HEK293 (cell line): Measurements from ENCODE around the gene TTC1.

ENCODE experiments used
- CTCF ChIA-PET: fragments of 350-600 bp; formaldehyde crosslinking; extraction: SDS; loops from one replicate; lab custom pipeline; 2021; ENCODE audit warnings: antibody characterized with exemption; lab: Yijun Ruan, JAX
- POLR2A ChIA-PET: fragments of 300-600 bp; formaldehyde crosslinking; extraction: SDS; loops from one replicate; lab custom pipeline; 2020; ENCODE audit warnings: antibody characterized with exemption, inconsistent platforms; lab: Yijun Ruan, JAX
- H3K27ac ChIP-seq: fragments of 200-500 bp; sonication (Bioruptor generic); 2 replicates; pipeline ENCODE4 v1.5.1; 2014; ENCODE audit warnings: low read depth, low read length, control low read depth, inconsistent platforms; ENCODE audit errors: extremely low read depth
- H3K36me3 ChIP-seq, 2 experiments: fragments of 200-500 bp in 1 of 2; sonication (Bioruptor generic) in 1 of 2; 1 replicate in 1 of 2; 2 replicates in 1 of 2; pipeline ENCODE4 v1.5.1; 2014 to 2017; ENCODE audit warnings: inconsistent platforms in 2 of 2, low read length in 2 of 2; ENCODE audit not compliant: control insufficient read depth in 2 of 2, insufficient read depth in 1 of 2
- H3K4me1 ChIP-seq: fragments of 200-500 bp; sonication (Bioruptor generic); 2 replicates; pipeline ENCODE4 v1.5.1; 2014; ENCODE audit warnings: mild to moderate bottlenecking, low read length, inconsistent platforms; ENCODE audit not compliant: control insufficient read depth, insufficient read depth
- H3K4me3 ChIP-seq: 2 replicates; pipeline ENCODE4 v1.5.1; 2011; ENCODE audit warnings: low read depth, mild to moderate bottlenecking, control low read depth, low read length, moderate library complexity
- H3K9me3 ChIP-seq: fragments of 200-500 bp; sonication (Bioruptor generic); 2 replicates; pipeline ENCODE4 v1.5.1; 2014; ENCODE audit warnings: low read depth, low read length, inconsistent platforms; ENCODE audit not compliant: control insufficient read depth, insufficient read depth
- GLIS2 ChIP-seq: fragments of 450-650 bp; formaldehyde crosslinking; IDR thresholded peaks from 2 replicates; pipeline ENCODE4 v1.5.1; 2016; ENCODE audit warnings: missing biosample characterization, missing genetic modification characterization
- HOXC10 ChIP-seq: sonication (generic); formaldehyde crosslinking; IDR thresholded peaks from 2 replicates; pipeline ENCODE4 v1.8.1; 2023; ENCODE audit warnings: mild to moderate bottlenecking, missing genetic modification reagents
- KLF9 ChIP-seq: fragments of 450-650 bp; formaldehyde crosslinking; IDR thresholded peaks from 2 replicates; pipeline ENCODE4 v1.5.1; 2016; ENCODE audit warnings: missing biosample characterization, missing genetic modification characterization, low read depth
- PRDM1 ChIP-seq: fragments of 450-650 bp; formaldehyde crosslinking; IDR thresholded peaks from 2 replicates; pipeline ENCODE4; 2016; ENCODE audit warnings: missing biosample characterization, missing genetic modification characterization
- SCRT1 ChIP-seq: fragments of 450-650 bp; formaldehyde crosslinking; IDR thresholded peaks from 2 replicates; pipeline ENCODE4 v1.5.1; 2016; ENCODE audit warnings: missing biosample characterization, missing genetic modification characterization, borderline replicate concordance
- SCRT2 ChIP-seq: fragments of 450-650 bp; formaldehyde crosslinking; IDR thresholded peaks from 2 replicates; pipeline ENCODE4 v1.5.1; 2016; ENCODE audit warnings: missing biosample characterization, missing genetic modification characterization
- ZBTB17 ChIP-seq: fragments of 450-650 bp; formaldehyde crosslinking; IDR thresholded peaks from 2 replicates; pipeline ENCODE4 v1.5.1; 2016; ENCODE audit warnings: missing biosample characterization, missing genetic modification characterization
- ZBTB44 ChIP-seq: fragments of 450-650 bp; IDR thresholded peaks from 2 replicates; pipeline ENCODE4 v1.5.1; 2018; ENCODE audit warnings: missing biosample characterization, mild to moderate bottlenecking, missing genetic modification characterization
- ZFP41 ChIP-seq: fragments of 450-650 bp; formaldehyde crosslinking; IDR thresholded peaks from 2 replicates; pipeline ENCODE4 v1.5.1; 2016; ENCODE audit warnings: missing biosample characterization, missing genetic modification characterization, borderline replicate concordance
- ZFP69B ChIP-seq: fragments of 450-650 bp; formaldehyde crosslinking; IDR thresholded peaks from 2 replicates; pipeline ENCODE4 v1.5.1; 2016; ENCODE audit warnings: missing biosample characterization, missing genetic modification characterization
- ZIC2 ChIP-seq: fragments of 450-650 bp; formaldehyde crosslinking; IDR thresholded peaks from 2 replicates; pipeline ENCODE4 v1.5.1; 2016; ENCODE audit warnings: missing biosample characterization, missing genetic modification characterization
- ZNF114 ChIP-seq: fragments of 450-650 bp; formaldehyde crosslinking; IDR thresholded peaks from 2 replicates; pipeline ENCODE4 v1.5.0; 2017; ENCODE audit warnings: missing biosample characterization, missing genetic modification characterization
- ZNF121 ChIP-seq: fragments of 450-650 bp; formaldehyde crosslinking; IDR thresholded peaks from 2 replicates; pipeline ENCODE4 v1.5.1; 2016; ENCODE audit warnings: missing biosample characterization, missing genetic modification characterization
- ZNF133 ChIP-seq: fragments of 450-650 bp; formaldehyde crosslinking; IDR thresholded peaks from 2 replicates; pipeline ENCODE4 v1.5.1; 2016; ENCODE audit warnings: missing biosample characterization, missing genetic modification characterization
- ZNF423 ChIP-seq: fragments of 450-650 bp; formaldehyde crosslinking; IDR thresholded peaks from 2 replicates; pipeline ENCODE4 v1.5.1; 2016; ENCODE audit warnings: missing biosample characterization, missing genetic modification characterization
- ZNF449 ChIP-seq: fragments of 450-650 bp; formaldehyde crosslinking; IDR thresholded peaks from 2 replicates; pipeline ENCODE4 v1.5.1; 2017; ENCODE audit warnings: missing biosample characterization, mild to moderate bottlenecking, missing genetic modification characterization, moderate library complexity
- ZNF777 ChIP-seq: fragments of 450-650 bp; formaldehyde crosslinking; IDR thresholded peaks from 2 replicates; pipeline ENCODE4 v1.5.1; 2017; ENCODE audit warnings: missing biosample characterization, missing genetic modification characterization, borderline replicate concordance
- ZNF830 ChIP-seq: fragments of 450-650 bp; IDR thresholded peaks from 2 replicates; pipeline ENCODE4 v1.5.0; 2018; ENCODE audit warnings: missing biosample characterization, missing genetic modification characterization, low read depth, mild to moderate bottlenecking, moderate library complexity
- ZNF843 ChIP-seq: fragments of 450-650 bp; formaldehyde crosslinking; IDR thresholded peaks from 2 replicates; pipeline ENCODE4 v1.5.1; 2016; ENCODE audit warnings: missing biosample characterization, missing genetic modification characterization
- ZSCAN4 ChIP-seq: fragments of 450-650 bp; formaldehyde crosslinking; IDR thresholded peaks from 2 replicates; pipeline ENCODE4 v1.5.1; 2017; ENCODE audit warnings: missing biosample characterization, missing genetic modification characterization
- TF ChIP-seq, protein P1 (sequence below): fragments of 450-650 bp; formaldehyde crosslinking; IDR thresholded peaks from 2 replicates; pipeline ENCODE4 v1.5.1; 2016; ENCODE audit warnings: missing biosample characterization, missing genetic modification characterization
- TF ChIP-seq, protein P2 (sequence below): fragments of 450-650 bp; formaldehyde crosslinking; IDR thresholded peaks from 2 replicates; pipeline ENCODE4 v1.5.1; 2017; ENCODE audit warnings: missing biosample characterization, missing genetic modification characterization

Gene TTC1

DNA sequence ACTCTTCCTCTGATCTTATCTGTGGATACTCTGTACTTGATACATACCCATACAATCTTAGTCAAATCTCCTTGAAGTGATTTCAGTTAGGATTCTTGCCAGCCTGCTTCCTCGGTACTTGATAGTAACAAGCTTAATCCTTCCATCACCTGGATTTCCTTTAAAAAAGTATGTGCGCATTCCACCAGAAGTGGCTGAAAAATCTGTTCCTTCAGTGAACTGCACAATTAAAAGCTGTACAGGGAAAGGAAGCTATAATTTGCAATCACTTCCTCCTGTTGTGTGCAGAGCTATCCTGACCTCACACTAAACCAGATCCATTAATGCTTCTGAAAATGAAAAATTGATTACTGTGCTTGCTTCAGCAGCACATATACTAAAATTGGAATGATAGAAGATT is 63.0 kb downstream of the TTC1 start (continued):
- TF ChIP-seq, protein P1, sequence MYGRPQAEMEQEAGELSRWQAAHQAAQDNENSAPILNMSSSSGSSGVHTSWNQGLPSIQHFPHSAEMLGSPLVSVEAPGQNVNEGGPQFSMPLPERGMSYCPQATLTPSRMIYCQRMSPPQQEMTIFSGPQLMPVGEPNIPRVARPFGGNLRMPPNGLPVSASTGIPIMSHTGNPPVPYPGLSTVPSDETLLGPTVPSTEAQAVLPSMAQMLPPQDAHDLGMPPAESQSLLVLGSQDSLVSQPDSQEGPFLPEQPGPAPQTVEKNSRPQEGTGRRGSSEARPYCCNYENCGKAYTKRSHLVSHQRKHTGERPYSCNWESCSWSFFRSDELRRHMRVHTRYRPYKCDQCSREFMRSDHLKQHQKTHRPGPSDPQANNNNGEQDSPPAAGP (tag by site-specific recombination) = no peak
- no peak for TF ChIP-seq PRDM1

GRCh38 chr5:160075073-160075472 is 66.1 kb downstream of the TTC1 start:
- TF ChIP-seq GLIS2 (tag by site-specific recombination) = no peak
- TF ChIP-seq, protein P2, sequence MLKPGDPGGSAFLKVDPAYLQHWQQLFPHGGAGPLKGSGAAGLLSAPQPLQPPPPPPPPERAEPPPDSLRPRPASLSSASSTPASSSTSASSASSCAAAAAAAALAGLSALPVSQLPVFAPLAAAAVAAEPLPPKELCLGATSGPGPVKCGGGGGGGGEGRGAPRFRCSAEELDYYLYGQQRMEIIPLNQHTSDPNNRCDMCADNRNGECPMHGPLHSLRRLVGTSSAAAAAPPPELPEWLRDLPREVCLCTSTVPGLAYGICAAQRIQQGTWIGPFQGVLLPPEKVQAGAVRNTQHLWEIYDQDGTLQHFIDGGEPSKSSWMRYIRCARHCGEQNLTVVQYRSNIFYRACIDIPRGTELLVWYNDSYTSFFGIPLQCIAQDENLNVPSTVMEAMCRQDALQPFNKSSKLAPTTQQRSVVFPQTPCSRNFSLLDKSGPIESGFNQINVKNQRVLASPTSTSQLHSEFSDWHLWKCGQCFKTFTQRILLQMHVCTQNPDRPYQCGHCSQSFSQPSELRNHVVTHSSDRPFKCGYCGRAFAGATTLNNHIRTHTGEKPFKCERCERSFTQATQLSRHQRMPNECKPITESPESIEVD (tag by site-specific recombination) = peak; percentile 40; the same call in 1 of the 2 replicates
- H3K36me3 ChIP-seq = peaks cover 0 to 6% of the 10 kb centered on the region in 2 experiments; a peak in 2 of 3 replicates
- peaks cover 6% of the 10 kb centered on the region for H3K4me1 ChIP-seq
- H3K27ac ChIP-seq = no peak overlapping the region
- H3K9me3 ChIP-seq = no peaks in the 10 kb centered on the region
- no peak overlapping the region for H3K4me3 ChIP-seq
- CTCF ChIA-PET = no interaction called here
- POLR2A ChIA-PET = no interaction called here

GRCh38 chr5:160076997-160077396 is 68.1 kb downstream of the TTC1 start:
- no peaks in the 10 kb centered on the region for H3K9me3 ChIP-seq
- no peak overlapping the region for H3K27ac ChIP-seq
- no peak for TF ChIP-seq ZNF843 (tag by site-specific recombination)
- TF ChIP-seq ZNF449 (tag by site-specific recombination) = no peak
- peak; percentile 92 for TF ChIP-seq SCRT2 (tag by site-specific recombination)
- no peak for TF ChIP-seq ZNF121 (tag by site-specific recombination)
- 0 out of 2 replicates have a peak, but pooled peaks have one; percentile 11 for TF ChIP-seq SCRT1
- no peak for TF ChIP-seq ZNF830
- no peak for TF ChIP-seq ZFP69B (tag by site-specific recombination)
- TF ChIP-seq ZNF114 (tag by site-specific recombination) = no peak
- TF ChIP-seq ZFP41 (tag by site-specific recombination) = no peak
- H3K4me1 ChIP-seq = peaks cover 10% of the 10 kb centered on the region
- H3K4me3 ChIP-seq = no peak overlapping the region
- ChIA-PET POLR2A (no interaction called here), CTCF (no interaction called here)
- H3K36me3 ChIP-seq = peaks cover 0 to 6% of the 10 kb centered on the region in 2 experiments; a peak in 2 of 3 replicates

DNA sequence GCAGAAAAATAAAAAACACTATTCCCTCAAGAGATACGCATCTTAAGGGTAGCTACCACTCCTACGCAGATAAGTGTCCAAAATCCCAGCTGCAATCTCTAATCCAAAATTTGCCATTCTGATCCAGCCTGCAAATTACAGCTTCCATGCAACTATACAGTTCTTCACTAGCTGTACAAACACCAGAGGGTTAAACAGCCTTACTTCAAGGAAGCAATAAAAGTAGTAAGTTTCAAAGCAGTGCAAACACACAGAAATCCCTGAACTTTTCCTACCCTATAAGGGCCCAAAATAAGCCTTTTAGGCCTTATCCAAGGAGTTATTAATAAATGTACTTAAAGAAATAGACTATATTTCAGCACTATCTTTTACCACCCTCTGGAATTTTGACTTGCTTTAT is 70.8 kb downstream of the TTC1 start:
- Histone ChIP-seq H3K27ac (no peak overlapping the region), H3K4me3 (no peak overlapping the region), H3K9me3 (no peaks in the 10 kb centered on the region), H3K4me1 (peaks cover 10% of the 10 kb centered on the region), H3K36me3 (peaks cover 0 to 6% of the 10 kb centered on the region in 2 experiments; a peak in 2 of 3 replicates)
- POLR2A ChIA-PET = no interaction called here
- CTCF ChIA-PET = interaction anchor here (0.6 to 2.3 kb wide), 8 partner anchors 14 to 1237 kb away, joined by 3 to 15 read pairs (median 4); no protein-coding TSS in a partner anchor
- TF ChIP-seq ZIC2 = no peak
- TF ChIP-seq, protein P2 (tag by site-specific recombination) = no peak
- TF ChIP-seq KLF9 (tag by site-specific recombination) = no peak
- TF ChIP-seq ZNF423 = no peak
- no peak for TF ChIP-seq ZBTB44
- TF ChIP-seq ZSCAN4 (tag by site-specific recombination) = no peak
- no peak for TF ChIP-seq ZBTB17 (tag by site-specific recombination)
- TF ChIP-seq HOXC10 = no peak
- TF ChIP-seq ZNF777 = no peak
- no peak for TF ChIP-seq ZNF133 (tag by site-specific recombination)
